T-helper 9 cell (primary cell): ENCODE data around the gene TLCD3A.
"Not testable (repeated sequence)": the region's sequence is repeated elsewhere in the genome, so short reads cannot be mapped to it uniquely, and the experiment has no call there.

ENCODE experiments used
- DNase-seq: peaks from one replicate; pipeline ENCODE4 v3.0.0-alpha.2; 2020

The TLCD3A gene

DNA sequence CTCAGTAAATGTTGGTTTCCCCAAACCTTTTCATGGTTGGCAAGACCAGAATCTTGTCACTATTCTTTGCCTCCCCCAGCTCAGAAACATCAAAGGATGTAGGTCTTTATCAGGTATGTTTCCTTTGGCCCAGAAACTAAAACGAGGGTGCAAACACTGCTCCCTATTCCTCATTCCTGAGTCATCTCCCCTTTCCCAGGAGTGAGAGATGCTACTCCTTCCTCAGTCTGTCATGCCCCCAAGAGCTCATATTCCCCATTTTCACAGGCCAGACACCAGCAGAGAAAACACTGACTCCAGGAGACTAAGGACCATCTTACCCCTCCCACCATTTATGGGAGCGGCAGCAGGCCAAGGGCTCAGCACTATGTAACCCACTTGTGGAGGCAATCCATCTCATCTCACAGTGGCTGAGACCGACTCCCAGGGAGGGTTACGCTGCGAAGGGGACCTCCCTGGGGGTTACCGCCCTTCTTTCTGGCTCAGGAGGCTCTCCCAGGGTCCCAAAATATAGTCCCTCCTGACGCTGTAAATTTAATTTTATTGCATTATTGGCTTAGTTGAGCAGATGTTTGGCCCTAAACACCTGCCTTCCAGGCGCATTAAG lies 18.1 kb downstream of the TLCD3A start:
- DNase-seq: no peak

DNA sequence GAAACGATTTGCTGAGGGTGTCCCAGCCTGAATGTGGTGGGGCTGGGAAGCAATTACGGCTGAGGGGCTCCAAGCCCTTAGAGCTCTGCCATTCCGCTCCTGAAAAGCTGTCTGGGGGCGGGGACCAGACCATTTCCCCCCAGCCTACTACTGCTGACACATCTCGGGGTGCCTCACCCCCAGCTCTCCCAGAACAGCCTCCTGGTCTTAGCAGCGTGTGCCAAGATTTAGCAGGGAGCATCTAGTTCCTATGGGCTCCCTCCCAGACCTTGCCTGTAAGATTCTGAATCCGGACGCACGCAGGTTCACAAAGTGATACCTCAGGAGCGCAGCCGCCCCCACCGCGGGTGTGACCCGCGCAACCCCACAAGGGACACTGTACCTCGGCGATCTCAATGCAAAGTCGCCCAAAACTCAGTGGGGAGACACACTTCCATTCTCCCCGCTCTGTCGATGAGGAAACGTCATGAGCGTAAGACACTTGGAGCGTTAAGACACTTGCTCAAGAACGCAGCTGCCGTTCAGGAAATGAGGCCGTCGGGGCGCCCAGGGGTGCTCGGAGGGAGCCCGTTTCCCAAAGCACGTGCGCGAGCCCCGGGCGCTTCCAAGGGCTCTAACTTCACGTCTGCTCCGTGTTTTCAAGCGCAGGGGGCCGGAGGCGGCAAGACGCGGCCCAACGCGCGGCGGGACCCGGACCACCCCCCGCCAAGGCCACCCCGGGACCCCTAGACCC lies 19.0 kb downstream of the TLCD3A start:
- peak; percentile 37 for DNase-seq

DNA sequence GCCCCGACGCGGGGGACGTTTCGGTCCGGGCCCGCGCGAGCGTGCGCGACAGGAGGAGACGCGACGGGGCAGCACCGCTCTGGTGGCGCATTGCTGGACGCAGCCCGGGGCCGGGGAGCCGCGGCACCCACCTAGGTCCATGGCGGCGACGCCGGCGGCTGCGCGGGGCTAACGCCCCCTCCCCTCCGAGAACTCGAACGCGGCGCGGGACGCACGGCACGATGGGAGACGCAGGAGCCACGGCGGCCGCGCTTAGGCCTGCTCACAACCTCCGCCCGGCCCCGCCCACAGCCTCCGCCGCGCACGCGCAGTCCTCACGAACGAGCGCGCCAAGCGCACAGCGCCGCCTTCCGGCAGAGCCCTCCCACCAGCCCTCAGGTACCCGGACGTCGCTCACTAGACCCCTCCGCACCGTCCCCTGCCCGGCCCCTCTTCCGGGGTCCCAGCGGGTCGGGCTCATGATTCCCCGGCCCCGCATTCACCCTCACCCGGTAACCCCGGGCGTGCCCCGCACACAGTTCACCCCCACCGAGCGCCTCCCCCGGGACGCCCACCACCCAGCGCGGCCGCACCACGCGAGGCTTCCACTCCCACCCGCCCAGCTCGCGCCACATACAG lies 19.7 kb downstream of the TLCD3A start, which contains the start of gene GEMIN4:
TSS of gene GEMIN4 (minus strand) at position 263 of the 618 bp plus-strand sequence. CDS start at position 141, 122 bp downstream.
- peak; percentile 99 for DNase-seq

DNA sequence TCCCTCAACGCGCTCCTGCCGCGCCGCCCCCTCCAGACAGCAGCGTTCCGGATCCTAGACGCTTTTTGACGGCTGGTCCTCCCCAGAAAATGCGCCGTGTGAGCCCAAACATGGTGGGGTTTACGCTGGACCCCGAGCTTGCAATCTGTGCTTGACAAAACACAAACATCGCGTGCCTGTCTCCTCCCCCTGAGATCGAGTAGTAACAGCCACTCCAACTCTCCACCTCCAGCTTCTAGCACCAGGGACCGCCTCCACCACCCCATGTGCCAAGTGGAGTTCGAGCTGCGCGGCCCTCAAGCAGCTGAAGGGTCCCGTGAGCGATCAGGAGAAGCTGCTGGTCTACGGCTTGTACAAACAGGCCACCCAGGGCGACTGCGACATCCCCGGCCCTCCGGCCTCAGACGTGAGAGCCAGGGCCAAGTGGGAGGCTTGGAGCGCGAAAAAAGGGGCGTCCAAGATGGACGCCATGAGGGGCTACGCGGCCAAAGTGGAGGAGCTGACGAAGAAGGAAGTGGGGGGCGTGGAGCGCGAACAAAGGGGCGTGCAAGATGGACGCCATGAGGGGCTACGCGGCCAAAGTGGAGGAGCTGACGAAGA lies 20.3 kb downstream of the TLCD3A start:
- DNase-seq: no peak

DNA sequence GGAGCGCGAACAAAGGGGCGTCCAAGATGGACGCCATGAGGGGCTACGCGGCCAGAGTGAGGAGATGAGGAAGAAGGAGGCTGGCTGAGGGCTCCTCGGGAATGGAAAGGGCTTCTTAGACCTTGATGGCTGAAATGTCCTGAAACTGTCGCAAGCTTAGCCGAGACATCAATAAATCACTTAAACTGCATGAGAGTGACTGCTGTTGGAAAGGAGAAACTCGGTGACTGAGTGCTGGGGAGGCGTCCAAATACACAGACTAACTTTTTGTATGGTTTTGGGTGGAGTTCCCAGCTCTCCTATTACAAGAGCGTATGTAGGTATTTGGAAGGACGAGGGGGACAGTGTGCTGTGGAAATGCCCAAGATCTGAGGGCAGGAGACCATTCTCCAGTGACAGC lies 21.0 kb downstream of the TLCD3A start:
- DNase-seq: no peak

DNA sequence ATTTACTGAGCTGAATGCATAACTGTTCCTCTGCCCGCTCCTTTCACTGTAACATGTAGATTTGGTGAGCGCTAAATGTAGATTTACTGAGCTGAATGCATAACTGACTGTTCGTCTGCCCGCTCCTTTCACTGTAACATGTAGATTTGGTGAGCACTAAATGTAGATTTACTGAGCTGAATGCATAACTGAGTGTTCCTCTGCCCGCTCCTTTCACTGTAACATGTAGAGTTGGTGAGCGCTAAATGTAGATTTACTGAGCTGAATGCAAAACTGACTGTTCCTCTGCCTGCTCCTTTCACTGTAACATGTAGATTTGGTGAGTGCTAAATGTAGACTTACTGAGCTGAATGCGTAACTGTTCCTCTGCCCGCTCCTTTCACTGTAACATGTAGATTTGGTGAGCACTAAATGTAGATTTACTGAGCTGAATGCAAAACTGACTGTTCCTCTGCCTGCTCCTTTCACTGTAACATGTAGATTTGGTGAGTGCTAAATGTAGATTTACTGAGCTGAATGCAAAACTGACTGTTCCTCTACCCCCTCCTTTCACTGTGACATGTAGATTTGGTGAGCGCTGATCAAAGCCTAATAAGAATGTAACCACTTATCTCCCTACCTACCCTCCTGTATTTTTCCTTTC lies 23.0 kb downstream of the TLCD3A start:
- DNase-seq: not testable (repeated sequence)

DNA sequence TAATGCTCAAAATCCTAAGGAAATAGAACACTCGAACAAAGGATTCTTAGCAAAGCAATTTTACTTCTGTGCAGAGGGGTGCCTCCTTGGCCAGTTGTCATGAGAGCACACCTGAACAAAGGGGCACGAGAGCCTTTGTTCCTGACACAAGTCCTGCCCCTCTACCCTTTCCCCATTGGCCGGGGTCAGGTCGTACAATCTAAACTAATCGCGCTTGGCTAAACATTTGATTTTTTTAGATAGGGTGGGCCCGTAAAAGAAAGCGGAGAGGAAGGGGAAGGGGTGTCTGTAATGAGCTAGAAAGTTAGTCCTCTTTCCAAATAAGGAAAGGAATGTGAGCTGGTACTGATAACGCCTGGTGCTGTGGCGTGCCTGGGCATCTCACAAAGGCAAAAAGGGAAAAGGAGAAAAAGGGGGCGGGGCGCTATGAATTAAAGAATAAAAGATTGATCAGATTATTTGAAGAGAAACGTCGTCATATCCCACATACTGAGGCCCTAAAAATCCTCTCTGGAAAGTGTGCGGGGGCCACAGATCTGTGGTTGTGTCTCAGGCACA lies 23.7 kb downstream of the TLCD3A start:
- not testable (repeated sequence) for DNase-seq

DNA sequence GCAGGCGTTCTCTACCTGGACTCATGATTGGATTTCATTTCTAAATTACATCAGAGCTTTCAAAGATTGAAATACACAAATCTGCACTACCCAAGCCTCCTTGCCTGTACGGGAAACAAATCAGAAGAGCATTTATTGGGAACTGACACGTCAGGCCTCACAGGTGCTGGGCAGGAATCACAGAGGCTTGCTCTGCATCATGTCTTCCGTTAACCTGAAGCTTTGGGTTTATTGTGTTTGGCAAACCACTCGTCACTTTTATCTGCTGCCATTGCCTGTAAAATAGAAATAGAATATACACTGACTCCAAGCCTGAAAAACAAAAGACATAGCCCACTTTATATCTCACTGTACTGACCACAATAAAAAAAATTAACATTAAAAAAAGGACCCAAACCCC lies 27.6 kb downstream of the TLCD3A start:
- no peak for DNase-seq

DNA sequence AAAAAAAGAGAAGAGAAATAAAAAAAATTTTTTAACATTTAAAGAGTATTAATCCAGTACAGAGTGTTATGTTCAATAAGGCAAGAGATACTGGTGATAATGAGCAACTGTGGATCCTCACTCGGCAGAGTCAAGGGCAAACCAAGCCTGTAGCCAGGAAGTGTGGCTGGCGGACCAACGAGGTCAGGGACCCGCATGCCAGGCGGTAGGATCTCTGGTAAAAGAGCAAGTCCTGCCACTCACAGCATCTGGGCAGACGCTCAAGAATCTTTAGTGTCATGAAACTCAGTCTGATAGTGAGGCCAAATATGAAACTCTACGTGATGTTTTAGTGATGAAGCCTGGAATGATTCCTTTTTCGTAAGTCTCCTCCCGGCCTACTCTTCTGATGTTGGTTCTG lies 28.0 kb downstream of the TLCD3A start:
- no peak for DNase-seq

DNA sequence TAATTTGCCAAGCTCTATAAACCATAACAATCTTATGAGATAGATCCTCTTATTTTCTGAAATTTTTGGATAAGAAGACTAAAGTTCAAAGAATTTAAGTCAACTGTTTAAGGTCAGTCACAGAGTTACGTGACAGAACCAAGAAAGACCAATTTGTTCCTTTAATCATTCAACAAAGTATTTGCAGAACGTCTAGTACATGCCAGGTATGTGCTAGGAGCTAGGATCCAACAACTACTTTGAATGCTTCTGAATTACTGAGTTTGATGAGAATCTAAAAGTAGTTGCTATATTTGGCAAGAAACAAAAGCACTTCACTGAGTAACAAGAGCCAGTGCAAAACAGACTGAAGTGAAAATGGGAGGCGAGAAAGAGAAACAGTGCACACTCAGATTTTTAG lies 34.7 kb downstream of the TLCD3A start:
- DNase-seq: no peak

DNA sequence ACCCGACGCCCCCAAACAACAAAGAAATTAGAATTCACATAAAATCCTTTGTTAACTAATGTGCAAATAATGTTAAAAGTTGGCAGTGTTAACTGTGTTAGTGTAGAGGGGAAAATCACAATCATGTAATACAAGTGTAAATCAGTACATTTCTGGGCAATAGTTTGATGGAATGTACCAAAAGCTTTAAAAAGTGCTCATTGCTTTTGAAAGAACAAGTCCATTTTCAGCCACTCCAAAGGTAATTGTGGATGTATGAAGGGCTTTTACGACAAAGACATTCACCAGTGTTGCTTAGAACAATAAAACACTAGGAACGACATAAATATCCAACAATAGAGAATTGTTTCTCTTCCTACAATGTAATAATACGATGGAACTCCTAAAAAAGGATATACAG lies 40.6 kb downstream of the TLCD3A start:
- no peak for DNase-seq

DNA sequence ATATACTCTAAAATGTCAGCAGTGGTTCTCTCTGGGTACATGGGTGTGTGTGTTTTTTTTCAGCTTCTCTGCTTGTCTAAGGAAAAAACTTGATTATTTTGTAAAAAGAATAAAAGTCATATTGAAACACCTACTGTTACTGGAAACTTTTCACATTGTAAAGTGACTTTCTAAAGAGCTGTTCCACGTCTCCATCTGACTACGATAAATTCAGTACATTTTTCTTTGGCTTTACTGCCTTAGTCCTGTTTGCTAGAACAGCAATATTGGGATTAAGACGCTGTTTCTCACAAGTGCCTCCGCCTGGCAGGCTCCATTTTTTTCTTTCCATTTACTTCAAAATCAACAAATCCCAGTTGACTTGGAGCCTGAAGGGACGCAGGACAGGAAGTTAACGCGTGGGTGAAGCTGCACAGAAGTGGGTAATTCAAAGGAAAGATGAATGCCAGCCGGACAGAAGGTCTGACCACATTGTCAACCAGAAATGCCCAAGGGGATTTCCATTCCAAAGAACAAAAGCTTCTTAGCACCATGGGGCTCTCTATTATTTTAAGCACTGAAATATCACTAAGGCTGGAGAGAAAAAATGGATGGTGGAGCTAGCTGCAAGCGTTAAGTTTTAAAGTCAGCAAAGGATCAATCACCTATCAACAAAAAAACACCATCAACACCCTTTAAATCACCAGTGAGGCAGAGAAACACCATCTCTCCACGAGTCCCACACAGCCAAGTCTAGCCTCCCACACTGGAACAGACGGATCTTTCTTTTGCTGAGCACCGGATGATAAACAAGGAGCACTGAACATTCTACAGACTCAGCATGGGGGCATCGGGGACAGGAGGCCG lies 41.3 kb downstream of the TLCD3A start:
- DNase-seq: no peak

DNA sequence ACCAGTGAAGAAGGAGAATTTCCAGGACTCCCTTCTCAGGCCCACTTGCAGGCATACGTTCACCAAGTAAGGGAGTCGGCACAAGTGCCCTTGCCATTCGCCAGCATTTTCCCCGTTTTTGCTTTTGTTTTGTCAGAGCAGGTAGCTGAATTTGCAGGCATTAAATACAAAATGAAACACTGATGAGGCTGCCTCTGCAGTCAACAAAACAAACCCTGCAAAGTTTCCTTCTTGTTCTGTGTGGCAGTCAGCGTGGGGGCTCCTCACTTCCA lies 41.9 kb downstream of the TLCD3A start:
- DNase-seq: no peak

DNA sequence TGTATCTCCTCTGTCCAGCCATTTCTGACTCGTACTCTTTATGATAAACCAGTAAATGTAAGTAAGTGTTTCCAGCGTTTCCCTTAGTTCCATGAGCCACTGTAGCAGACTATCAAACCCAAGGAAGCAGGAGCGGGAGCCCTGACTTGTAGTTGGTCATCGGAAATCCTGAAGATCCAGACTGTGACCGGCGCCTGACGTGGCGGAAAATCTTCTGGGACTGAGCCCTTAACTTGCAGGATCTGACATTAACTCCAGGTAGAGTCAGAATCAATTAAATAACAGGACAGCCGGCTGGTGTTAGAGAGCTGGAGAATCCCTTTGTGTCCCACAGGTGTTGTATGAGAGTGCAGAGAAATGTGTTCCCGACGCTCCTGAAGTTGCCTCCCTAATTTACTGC lies 45.7 kb downstream of the TLCD3A start:
- no peak for DNase-seq

DNA sequence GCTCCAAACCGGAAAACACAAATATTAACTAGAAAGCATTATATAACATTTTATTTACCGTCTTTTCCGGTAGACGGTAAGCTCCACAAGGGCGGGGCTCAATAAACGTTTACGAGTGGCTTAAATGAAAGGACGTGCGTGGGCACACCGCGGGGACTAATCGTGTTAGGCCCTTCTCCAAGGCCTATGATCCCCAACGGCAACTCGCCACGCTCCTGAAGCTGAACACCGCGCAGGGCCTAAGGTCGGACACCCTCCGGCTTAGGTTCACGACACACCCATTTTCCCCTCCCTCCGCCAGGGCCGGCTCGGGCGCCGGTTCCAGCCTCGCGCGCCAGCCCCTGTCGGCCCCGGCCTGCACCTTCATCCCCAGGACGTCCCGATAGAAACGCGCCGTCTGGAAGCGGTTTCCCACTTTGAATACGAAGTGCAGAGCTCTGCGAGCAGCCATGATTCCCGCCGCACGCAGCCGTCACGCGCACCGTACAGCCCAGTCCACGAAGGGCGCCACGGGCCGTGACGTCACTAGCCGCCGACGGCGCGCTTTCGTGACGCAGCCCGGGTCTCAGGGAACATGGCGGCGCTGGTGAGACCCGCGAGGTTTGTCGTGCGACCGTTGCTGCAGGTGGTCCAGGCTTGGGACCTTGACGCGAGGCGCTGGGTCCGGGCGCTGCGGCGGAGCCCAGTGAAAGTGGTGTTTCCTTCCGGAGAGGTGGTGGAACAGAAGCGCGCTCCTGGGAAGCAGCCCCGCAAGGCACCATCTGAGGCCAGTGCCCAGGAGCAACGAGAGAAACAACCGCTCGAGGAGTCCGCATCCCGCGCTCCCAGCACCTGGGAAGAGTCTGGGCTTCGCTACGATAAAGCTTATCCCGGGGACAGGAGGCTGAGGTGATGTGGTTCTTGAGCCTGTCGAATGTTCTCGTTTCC lies 49.7 kb downstream of the TLCD3A start, which contains the start of the genes GLOD4 and MRM3:
TSS of gene GLOD4 (minus strand) at position 476 of the 927 bp plus-strand sequence. CDS start at position 451, 25 bp downstream.
TSS of gene MRM3 (plus strand) at position 549 of the 927 bp plus-strand sequence. CDS start at position 575, 26 bp downstream.
- peak; percentile 95 for DNase-seq

DNA sequence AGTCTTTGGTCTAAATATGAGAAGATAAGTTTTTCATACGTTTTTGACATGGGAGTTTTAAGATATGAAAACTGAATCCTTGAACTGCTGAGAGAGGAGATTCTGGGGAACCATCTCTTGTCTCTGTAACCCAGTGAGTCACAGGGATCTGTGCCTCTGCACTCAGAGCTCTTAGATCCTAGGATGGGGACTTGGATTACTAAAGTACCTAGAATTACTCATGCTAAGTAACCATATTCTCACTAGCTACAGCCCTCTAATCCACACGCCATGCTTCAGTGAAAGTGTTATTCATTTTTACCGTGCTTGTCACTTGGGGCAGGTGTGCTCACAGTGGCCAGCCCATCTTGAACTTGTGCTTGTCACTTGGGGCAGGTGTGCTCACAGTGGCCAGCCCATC lies 51.7 kb downstream of the TLCD3A start:
- DNase-seq: no peak

DNA sequence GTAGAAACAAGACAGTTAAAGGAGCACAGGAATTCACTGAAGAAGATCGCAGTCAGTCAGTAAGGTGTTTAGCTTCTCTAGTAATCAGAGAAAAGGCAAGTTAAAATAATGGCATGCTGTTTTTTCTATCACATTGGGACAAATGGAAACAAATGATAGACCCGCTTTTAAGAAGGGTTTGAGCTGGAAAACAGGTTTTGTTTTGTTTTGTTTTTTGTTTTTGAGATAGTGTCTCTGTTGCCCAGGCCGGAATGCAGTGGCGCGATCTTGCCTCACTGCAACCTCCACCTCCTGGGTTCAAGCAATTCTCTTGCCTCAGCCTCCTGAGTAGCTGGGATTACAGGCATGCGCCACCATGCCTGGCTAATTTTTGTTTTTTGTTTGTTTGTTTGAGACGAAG lies 53.5 kb downstream of the TLCD3A start:
- DNase-seq: not testable (repeated sequence)

DNA sequence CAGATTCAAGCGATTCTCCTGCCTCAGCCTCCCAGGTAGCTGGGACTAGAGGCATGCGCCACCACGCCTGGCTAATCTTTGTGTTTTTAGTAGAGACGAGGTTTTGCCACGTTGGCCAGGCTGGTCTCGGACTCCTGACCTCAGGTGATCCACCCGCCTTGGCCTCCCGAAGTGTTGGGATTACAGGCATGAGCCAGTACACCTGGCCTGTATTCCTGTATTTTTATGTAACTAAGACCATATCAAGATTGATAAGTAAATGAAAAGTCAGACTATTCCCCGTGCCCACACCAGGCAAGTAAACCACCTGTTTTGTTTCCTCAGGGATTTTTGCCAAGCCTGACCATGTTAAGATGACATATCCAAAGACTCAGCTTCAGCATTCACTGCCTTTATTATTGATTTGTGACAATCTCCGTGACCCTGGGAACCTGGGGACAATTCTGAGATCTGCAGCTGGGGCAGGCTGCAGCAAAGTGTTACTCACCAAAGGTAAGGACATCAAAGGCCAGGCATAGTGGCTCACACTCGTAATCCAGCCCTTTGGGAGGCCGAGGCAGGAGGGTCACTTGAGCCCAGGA lies 55.3 kb downstream of the TLCD3A start:
- DNase-seq: no peak

DNA sequence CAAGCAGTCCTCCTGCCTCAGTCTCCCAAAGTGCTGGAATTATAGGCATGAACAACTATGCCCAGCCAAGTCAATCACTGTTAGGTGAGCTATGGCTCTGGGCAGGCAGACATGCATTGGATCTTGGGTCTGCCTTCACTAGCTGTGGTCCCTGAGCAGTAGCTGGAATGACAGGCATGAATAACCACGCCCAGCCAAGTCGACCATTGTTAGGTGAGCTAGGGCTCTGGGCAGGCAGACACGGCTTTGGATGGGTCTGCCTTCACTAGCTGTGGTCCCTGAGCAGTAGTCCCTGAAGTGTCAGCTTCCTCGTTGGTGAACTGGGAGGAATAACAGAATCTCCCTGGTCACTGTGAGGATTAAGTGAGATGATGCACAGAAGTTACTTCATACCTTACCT lies 56.2 kb downstream of the TLCD3A start:
- DNase-seq: no peak

DNA sequence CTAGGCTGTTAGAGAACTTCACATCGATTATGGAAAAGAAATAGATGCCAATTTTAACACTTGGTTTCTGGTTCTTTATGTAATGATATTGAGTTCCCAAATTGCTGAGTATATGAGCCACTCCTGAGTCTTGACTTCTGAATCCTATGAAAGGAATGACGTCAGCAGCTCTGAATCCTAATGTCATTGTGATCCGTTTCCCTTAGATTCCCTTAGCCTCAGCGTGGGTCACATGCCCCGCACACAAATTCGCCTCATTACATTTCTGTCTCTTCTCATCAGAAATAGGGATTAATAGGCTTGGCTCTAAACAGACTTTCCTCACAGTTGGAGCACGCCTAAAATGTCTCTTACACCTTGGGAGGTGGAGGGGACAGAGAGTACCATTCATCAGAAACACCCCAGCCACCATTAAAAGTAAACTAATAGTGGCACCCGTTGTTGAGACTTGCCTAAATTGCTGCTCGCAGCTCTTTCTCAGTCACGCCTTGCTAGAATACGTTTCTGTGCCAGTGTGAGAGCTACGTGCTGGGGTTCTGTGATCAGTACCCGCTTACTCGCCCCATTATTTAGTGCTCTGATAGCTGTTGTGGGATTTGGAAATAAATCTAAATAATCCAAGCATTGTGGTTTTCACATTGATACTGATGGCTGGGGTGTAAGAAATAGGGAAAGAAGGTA lies 56.9 kb downstream of the TLCD3A start:
- DNase-seq: no peak
